K562 (cell line): ENCODE measurements around the gene ADAD1. TPM values are rescaled to one million over a fixed set of nuclear protein-coding genes. Genes with fewer than 3 reads are reported as not detected.

Source experiments
- ATAC-seq: fragments of 200-7000 bp; cut with Tn5 transposase; 3 replicates; pipeline ENCODE4 v1.9.1; 2020; ENCODE audit warnings: moderate library complexity
- BruUV-seq: library from RNA; stranded (reverse); fragments of 400-500 nt; replicated peaks from 2 replicates; lab custom pipeline; 2021; lab: Mats Ljungman, UMichigan
- CTCF ChIA-PET: fragments of 300-600 bp; formaldehyde crosslinking; extraction: SDS; loops from one replicate; lab custom pipeline; 2021; ENCODE audit warnings: low intra/inter-chr PET ratio; lab: Yijun Ruan, JAX
- POLR2A ChIA-PET: fragments of 300-600, 350-650 bp; sonication (Branson Sonifier 250); formaldehyde crosslinking; extraction: SDS; loops from one replicate; lab custom pipeline; 2021; ENCODE audit warnings: antibody characterized with exemption, inconsistent platforms; lab: Yijun Ruan, JAX
- DNase-seq, 4 experiments: peaks; one replicate each; pipeline versions ENCODE4 v3.0.0 to v3.0.0-alpha.2; 2011 to 2018; ENCODE audit warnings: low spot score in 3 of 4, mixed read lengths in 3 of 4; ENCODE audit errors: extremely low read depth in 1 of 4
- FAIRE-seq: peaks from 2 replicates; lab custom pipeline; 2011; peaks lifted over from hg19 to GRCh38; lab: Jason Lieb, UNC
- H2AFZ ChIP-seq: 2 replicates; pipeline ENCODE4 v1.6.0; 2011; ENCODE audit warnings: low read depth, low read length, control low read depth, inconsistent platforms
- H3K27ac ChIP-seq: fragments of 200-600 bp; 3 replicates; pipeline ENCODE4 v1.8.0; 2011; ENCODE audit warnings: low read depth, mild to moderate bottlenecking, control low read depth, inconsistent platforms, low read length, moderate library complexity, mixed read lengths; ENCODE audit errors: extremely low read depth
- H3K27me3 ChIP-seq, 2 experiments: fragments of 300-600 bp in 1 of 2; 2 replicates in 1 of 2; 3 replicates in 1 of 2; pipeline versions ENCODE4 v1.6.0 to v1.8.0; 2011; ENCODE audit warnings: inconsistent platforms in 2 of 2, low read length in 2 of 2, mild to moderate bottlenecking in 1 of 2, mixed read lengths in 1 of 2, moderate library complexity in 1 of 2; ENCODE audit not compliant: control insufficient read depth in 2 of 2, insufficient read depth in 2 of 2
- H3K36me3 ChIP-seq: fragments of 300-600 bp; 3 replicates; pipeline ENCODE4 v1.8.0; 2011; ENCODE audit warnings: mild to moderate bottlenecking, low read length, inconsistent platforms; ENCODE audit not compliant: control insufficient read depth, insufficient read depth
- H3K4me1 ChIP-seq, 2 experiments: fragments of 200-600 bp in 1 of 2; replicated peaks in 1 of 2; 2 replicates in 1 of 2; 3 replicates in 1 of 2; pipeline versions ENCODE4 v1.5.1 to v1.8.0; 2011; ENCODE audit warnings: inconsistent platforms in 2 of 2, low read length in 2 of 2, mild to moderate bottlenecking in 1 of 2, mixed read lengths in 1 of 2, moderate library complexity in 1 of 2; ENCODE audit not compliant: control insufficient read depth in 2 of 2, insufficient read depth in 2 of 2
- H3K4me2 ChIP-seq: 2 replicates; pipeline ENCODE4 v1.6.1; 2011; ENCODE audit warnings: low read length, control low read depth, inconsistent platforms, mixed read lengths; ENCODE audit not compliant: insufficient read depth
- H3K4me3 ChIP-seq: fragments of 200-600 bp; sonication (generic), shearing (Covaris generic); 2 replicates; pipeline ENCODE4 v1.5.1; 2016; ENCODE audit warnings: control low read depth, inconsistent platforms
- H3K79me2 ChIP-seq: fragments of 200-600 bp; 3 replicates; pipeline ENCODE4 v1.8.0; 2011; ENCODE audit warnings: low read length, inconsistent platforms; ENCODE audit not compliant: control insufficient read depth, insufficient read depth
- H3K9ac ChIP-seq, 2 experiments: 2 replicates each; pipeline versions ENCODE4 v1.6.0 to v1.6.1; 2011; ENCODE audit warnings: low read depth in 2 of 2, low read length in 2 of 2, control low read depth in 1 of 2, inconsistent platforms in 1 of 2, mild to moderate bottlenecking in 1 of 2, mixed read lengths in 1 of 2; ENCODE audit not compliant: insufficient read depth in 1 of 2
- H3K9me1 ChIP-seq: one replicate; pipeline ENCODE4 v1.6.0; 2011; ENCODE audit warnings: inconsistent platforms, mild to moderate bottlenecking, low read length, moderate library complexity; ENCODE audit not compliant: control insufficient read depth, insufficient read depth
- H3K9me3 ChIP-seq: replicated peaks from 2 replicates; pipeline ENCODE4 v1.5.1; 2011; ENCODE audit warnings: low read depth, low read length, inconsistent platforms; ENCODE audit not compliant: control insufficient read depth, insufficient read depth
- H4K20me1 ChIP-seq: replicated peaks from 2 replicates; pipeline ENCODE4 v1.6.1; 2011; ENCODE audit warnings: low read length, inconsistent platforms, mixed read lengths; ENCODE audit not compliant: control insufficient read depth, insufficient read depth
- CREBBP ChIP-seq: IDR thresholded peaks from one replicate; pipeline ENCODE4 v1.6.1; 2012; ENCODE audit warnings: low read depth, mild to moderate bottlenecking, control low read depth, inconsistent platforms, low read length
- E2F1 ChIP-seq: sonication (generic); formaldehyde crosslinking; IDR thresholded peaks from 2 replicates; pipeline ENCODE4 v1.8.1; 2023; ENCODE audit warnings: mild to moderate bottlenecking, missing genetic modification reagents, moderate library complexity
- FUS ChIP-seq: fragments of 200-400 bp; formaldehyde crosslinking; optimal IDR thresholded peaks from 2 replicates; pipeline ENCODE3; 2017; ENCODE audit warnings: low read depth, low read length
- GTF2F1 ChIP-seq: IDR thresholded peaks from 2 replicates; pipeline ENCODE4 v1.6.1; 2011; ENCODE audit warnings: low read depth, low read length, improper control_type of control experiment
- KLF16 ChIP-seq: IDR thresholded peaks from 2 replicates; pipeline ENCODE4 v1.6.1; 2016; ENCODE audit warnings: antibody characterized with exemption
- MEF2D ChIP-seq: conservative IDR thresholded peaks from 2 replicates; pipeline ENCODE4 v1.6.1; 2016; ENCODE audit warnings: low read depth, missing genetic modification characterization, missing compliant biosample characterization
- MTA3 ChIP-seq: fragments of 450-650 bp; formaldehyde crosslinking; IDR thresholded peaks from 2 replicates; pipeline ENCODE4 v1.6.1; 2017; ENCODE audit warnings: mild to moderate bottlenecking, borderline replicate concordance
- NKRF ChIP-seq: fragments of 450-650 bp; IDR thresholded peaks from 2 replicates; pipeline ENCODE4 v1.6.1; 2016; ENCODE audit warnings: borderline replicate concordance
- RNF2 ChIP-seq: sonication (generic); IDR thresholded peaks from 2 replicates; pipeline ENCODE4 v1.6.1; 2016
- SIRT6 ChIP-seq: IDR thresholded peaks from one replicate; pipeline ENCODE4 v1.6.1; 2012; ENCODE audit warnings: low read depth, mild to moderate bottlenecking, control low read depth, inconsistent platforms, low read length, moderate library complexity
- SMAD3 ChIP-seq: fragments of 450-650 bp; formaldehyde crosslinking; conservative IDR thresholded peaks from 2 replicates; pipeline ENCODE4 v1.4.0; 2020; ENCODE audit warnings: mild to moderate bottlenecking
- SMC3 ChIP-seq: conservative IDR thresholded peaks from 2 replicates; pipeline ENCODE4 v1.6.1; 2011; ENCODE audit warnings: low read depth, low read length, improper control_type of control experiment; ENCODE audit not compliant: insufficient read depth
- XRCC5 ChIP-seq: fragments of 200-400 bp; formaldehyde crosslinking; IDR thresholded peaks from 2 replicates; pipeline ENCODE4 v1.6.1; 2017; ENCODE audit warnings: low read depth, mild to moderate bottlenecking, low read length
- ZBTB7A ChIP-seq: IDR thresholded peaks from 2 replicates; pipeline ENCODE4 v1.6.1; 2011; ENCODE audit warnings: low read depth, mild to moderate bottlenecking, low read length, moderate library complexity, borderline replicate concordance; ENCODE audit not compliant: control insufficient read depth
- ZC3H11A ChIP-seq: IDR thresholded peaks from 2 replicates; pipeline ENCODE4 v1.6.1; 2012; ENCODE audit warnings: low read depth, low read length, improper control_type of control experiment
- ZNF184 ChIP-seq: sonication (generic); formaldehyde crosslinking; IDR thresholded peaks from 2 replicates; pipeline ENCODE4 v1.5.0; 2020; ENCODE audit warnings: missing genetic modification reagents
- ZNF696 ChIP-seq: fragments of 250-450 bp; sonication (Bioruptor Pico); conservative IDR thresholded peaks from 2 replicates; pipeline ENCODE4 v1.4.0; 2020; ENCODE audit warnings: mild to moderate bottlenecking, moderate library complexity
- WGBS: fragments of 100-300 bp; shearing (Covaris generic); methylation state at CpG from one replicate; pipeline ENCODE4 v1.1.6; 2016; ENCODE audit warnings: low coverage, mixed read lengths; ENCODE audit not compliant: insufficient coverage; ENCODE audit errors: missing lambda C conversion rate; 5-methylcytosine and 5-hydroxymethylcytosine counted together
- in situ Hi-C: fragments of 300-500 bp; cut with MboI; formaldehyde crosslinking; loops from 4 replicates; pipeline ENCODE4 v1.15.0; 2018; ENCODE audit warnings: inconsistent platforms, mixed read lengths
- intact Hi-C: fragments of 100-400 bp; cut with micrococcal nuclease; formaldehyde crosslinking; loops from 2 replicates; pipeline ENCODE4 v1.14.2; 2022
- polyA plus RNA-seq, 8 experiments: library from polyadenylated mRNA; depleted of rRNA in 4 of 8; stranded (reverse) in 5 of 8; unstranded in 3 of 8; fragments of >200 nt; fragmentation: Nextera tagmentation in 2 of 8; fragmentation: Illumina TruSeq in 1 of 8; extraction: Ambion mirVana in 2 of 8; extraction: Trizol in 1 of 8; gene quantifications; 2 replicates each; pipeline versions ENCODE4 v1.2.1 to v1.2.3, GENCODE V29; 2011 to 2014; ENCODE audit warnings: inconsistent platforms in 1 of 8, missing spikeins in 1 of 8
- total RNA-seq, 7 experiments: library from RNA; depleted of rRNA in 6 of 7; stranded (reverse); fragments of >200 nt in 6 of 7; fragmentation: Illumina TruSeq in 2 of 7; extraction: Trizol in 2 of 7; gene quantifications; 2 replicates each; pipeline versions ENCODE4 v1.2.1 to v1.2.3, GENCODE V29; 2011 to 2021; ENCODE audit warnings: low replicate concordance in 1 of 7

The ADAD1 gene
- total and polyA plus RNA-seq, 9 of the 15 experiments (the other 6 are each of a cell fraction or from before 2014, with no cell fraction given): not detected

- no peak overlapping the region for H3K9ac ChIP-seq
- POLR2A ChIA-PET: no interaction called here
- no peak for FAIRE-seq
- TF ChIP-seq E2F1 (no peak), SMC3 (no peak), MEF2D (tag) (no peak), ZC3H11A (no peak), SIRT6 (no peak), GTF2F1 (no peak), NKRF (no peak), RNF2 (no peak), SMAD3 (CRISPR knock-in tag) (no peak), ZBTB7A (no peak), XRCC5 (no peak), CREBBP (no peak), FUS (no peak), KLF16 (no peak), MTA3 (no peak), ZNF696 (CRISPR knock-in tag) (no peak), ZNF184 (no peak)
These were observed 74.7 kb downstream of the ADAD1 start for GRCh38 chr4:122453384-122453995.

More at GRCh38 chr4:122453384-122453995, 74.7 kb downstream of the ADAD1 start:
- no peak for DNase-seq
- H3K9me1 ChIP-seq: no peaks in the 10 kb centered on the region
- no peak overlapping the region for H3K27ac ChIP-seq
- intact Hi-C loops (no loop called here), in situ Hi-C loops (no loop called here)
- ATAC-seq: no peak
- no peaks in the 10 kb centered on the region for H3K27me3 ChIP-seq
- no peak overlapping the region for H3K4me2 ChIP-seq
- H3K4me3 ChIP-seq: no peak overlapping the region
- H3K4me1 ChIP-seq: no peaks in the 10 kb centered on the region
- no peaks in the 10 kb centered on the region for H3K36me3 ChIP-seq
- BruUV-seq: no TSS peak
- H3K9me3 ChIP-seq: no peaks in the 10 kb centered on the region
- no peak overlapping the region for H2AFZ ChIP-seq
- CTCF ChIA-PET: no interaction called here
- no peaks in the 10 kb centered on the region for H3K79me2 ChIP-seq
- H4K20me1 ChIP-seq: no peaks in the 10 kb centered on the region
- whole genome bisulfite sequencing: 23% methylated on average over 1 of the region's 1 CpG
